HEK293 (cell line): Measurements from ENCODE around the gene TMEM151B.

Experiments
- BCL6B ChIP-seq: fragments of 450-650 bp; formaldehyde crosslinking; IDR thresholded peaks from 2 replicates; pipeline ENCODE4 v1.5.1; 2017; ENCODE audit warnings: missing biosample characterization, missing genetic modification characterization
- CTCF ChIP-seq: fragments of 450-650 bp; formaldehyde crosslinking; IDR thresholded peaks from 2 replicates; pipeline ENCODE4 v1.5.1; 2016; ENCODE audit warnings: missing biosample characterization, missing genetic modification characterization
- YY1 ChIP-seq: fragments of 450-650 bp; formaldehyde crosslinking; IDR thresholded peaks from 2 replicates; pipeline ENCODE4 v1.5.1; 2018; ENCODE audit warnings: missing biosample characterization, missing genetic modification characterization
- ZNF223 ChIP-seq: fragments of 450-650 bp; formaldehyde crosslinking; IDR thresholded peaks from 2 replicates; pipeline ENCODE4 v1.5.1; 2016; ENCODE audit warnings: missing biosample characterization, missing genetic modification characterization

- TF ChIP-seq CTCF (tag by site-specific recombination) (no peak), YY1 (no peak), BCL6B (no peak), ZNF223 (no peak)
Observed at GRCh38 chr6:44307217-44307616, 37.0 kb downstream of the TMEM151B start.
